GM19372 (cell line): Measurements from ENCODE around the gene EHMT1.

Experiments used
- ATAC-seq: cut with Tn5 transposase; IDR thresholded peaks from one replicate; pipeline ENCODE4 v1.9.1; 2021; ENCODE audit warnings: mild to moderate bottlenecking, low read depth, moderate library complexity; ENCODE audit not compliant: unreplicated experiment

Gene EHMT1

DNA sequence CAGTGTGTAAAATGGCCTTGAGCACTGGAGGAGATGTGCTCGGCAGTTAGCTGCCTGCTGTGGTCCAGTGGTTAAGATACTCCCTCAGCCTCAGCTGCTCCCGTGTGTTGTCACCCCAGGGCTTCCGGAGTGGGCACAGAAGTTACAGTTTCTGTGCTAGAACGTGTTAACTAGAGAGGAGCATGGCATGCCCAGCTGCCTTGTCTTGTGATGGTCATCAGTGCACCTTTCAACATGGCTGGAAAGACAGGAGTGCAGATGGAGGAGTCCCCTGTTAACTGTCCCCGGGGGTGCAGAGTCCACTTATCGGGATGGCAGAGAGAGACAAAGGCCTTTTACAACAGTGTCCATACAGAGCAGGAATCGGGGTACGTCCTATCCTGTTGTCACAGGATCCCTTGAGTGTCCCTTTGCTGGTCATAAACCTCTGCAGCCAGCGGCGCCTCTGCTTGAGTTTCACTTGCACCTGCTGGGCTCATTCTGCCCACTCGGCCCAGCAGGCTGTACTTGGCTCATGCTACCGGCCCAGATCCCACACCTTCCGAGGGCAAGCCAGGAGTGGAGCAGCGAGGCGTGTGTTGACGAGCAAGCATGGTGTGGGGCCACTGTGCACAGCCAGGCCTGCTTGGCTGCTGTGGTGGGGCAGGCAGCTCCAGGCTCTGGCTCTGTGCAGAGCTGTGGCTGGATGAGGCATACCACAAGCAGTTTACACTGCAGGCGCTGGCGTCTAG, 112.6 kb downstream of the EHMT1 start:
- no peak for ATAC-seq

DNA sequence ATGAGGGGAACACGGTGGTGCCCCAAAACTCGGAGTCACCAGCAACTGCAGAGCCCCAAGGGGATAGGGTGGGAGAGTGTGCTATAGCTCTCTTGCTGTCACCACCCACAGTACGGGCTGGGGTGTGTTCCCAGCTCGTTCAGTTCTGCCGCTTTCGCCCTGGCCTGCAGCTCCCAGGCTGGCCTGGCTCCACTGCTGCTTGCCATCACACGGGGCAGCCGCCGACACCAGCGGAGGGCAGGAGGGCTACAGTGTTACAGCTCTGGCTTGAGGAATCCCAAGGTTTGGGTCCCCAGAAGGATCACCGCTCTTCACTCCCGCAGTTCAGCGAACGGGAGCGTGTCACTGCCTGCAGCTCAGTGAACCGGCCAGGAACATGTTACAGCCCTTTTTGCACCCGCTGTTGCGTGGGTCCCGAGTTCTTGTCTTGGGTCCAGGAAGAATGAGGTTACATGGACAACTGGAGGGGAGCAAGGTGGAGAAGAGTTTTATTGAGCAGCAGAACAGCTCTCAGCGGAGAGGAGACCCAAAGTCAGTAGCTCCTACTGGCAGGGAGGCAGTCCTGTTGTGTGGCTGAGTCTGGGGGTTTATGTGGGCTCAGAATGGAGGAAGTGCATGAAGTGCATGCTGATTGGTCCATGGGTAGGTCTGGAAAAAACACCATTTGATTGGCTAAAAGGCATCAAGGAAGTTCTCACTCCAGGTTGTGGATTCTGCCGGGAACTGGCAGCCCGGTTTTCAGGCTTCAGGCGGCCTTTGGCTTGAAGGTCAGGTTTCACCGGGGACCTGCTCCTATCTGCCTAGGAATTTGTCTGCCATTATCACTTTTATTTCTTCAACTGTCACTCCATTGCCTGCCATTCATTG, 113.4 kb downstream of the EHMT1 start:
- no peak for ATAC-seq

DNA sequence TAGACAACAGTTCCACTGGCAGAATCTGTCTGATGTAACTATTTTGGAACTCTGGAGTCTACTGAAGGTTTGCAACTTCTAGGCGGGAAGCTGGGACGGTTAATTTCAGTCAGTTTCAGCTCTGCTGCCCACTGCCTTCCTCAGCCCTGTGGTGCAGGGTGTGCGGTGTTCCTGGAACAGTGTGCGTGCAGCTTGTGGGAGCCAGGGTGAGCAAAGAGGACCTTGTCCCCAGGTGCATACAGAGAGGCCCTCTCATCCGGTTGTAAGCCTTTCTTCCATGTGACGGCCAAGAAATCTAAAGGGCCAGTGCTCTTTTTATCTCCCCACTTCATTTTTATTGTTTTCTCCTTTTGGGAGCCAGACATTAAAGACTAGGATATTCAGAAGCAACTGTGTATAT, 114.6 kb downstream of the EHMT1 start:
- ATAC-seq = no peak

DNA sequence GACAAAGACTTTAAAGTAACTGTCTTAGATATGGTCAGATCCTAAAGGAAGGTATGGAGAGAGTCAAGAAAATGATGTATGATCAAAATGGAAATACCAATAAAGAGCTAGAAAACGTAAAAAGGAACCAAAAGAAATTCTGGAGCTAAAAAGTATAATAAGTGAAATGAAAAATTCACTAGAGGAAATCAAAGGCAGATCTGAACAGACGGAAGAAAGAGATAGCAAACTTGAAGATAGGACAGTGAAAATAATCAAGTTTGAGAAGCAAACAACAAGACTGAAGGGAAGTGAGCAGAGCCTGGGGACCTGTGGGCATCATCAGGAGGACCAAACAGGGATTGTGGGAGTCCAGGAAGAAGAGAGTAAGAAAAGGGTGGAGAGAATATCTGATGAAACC, 115.4 kb downstream of the EHMT1 start:
- ATAC-seq = no peak

DNA sequence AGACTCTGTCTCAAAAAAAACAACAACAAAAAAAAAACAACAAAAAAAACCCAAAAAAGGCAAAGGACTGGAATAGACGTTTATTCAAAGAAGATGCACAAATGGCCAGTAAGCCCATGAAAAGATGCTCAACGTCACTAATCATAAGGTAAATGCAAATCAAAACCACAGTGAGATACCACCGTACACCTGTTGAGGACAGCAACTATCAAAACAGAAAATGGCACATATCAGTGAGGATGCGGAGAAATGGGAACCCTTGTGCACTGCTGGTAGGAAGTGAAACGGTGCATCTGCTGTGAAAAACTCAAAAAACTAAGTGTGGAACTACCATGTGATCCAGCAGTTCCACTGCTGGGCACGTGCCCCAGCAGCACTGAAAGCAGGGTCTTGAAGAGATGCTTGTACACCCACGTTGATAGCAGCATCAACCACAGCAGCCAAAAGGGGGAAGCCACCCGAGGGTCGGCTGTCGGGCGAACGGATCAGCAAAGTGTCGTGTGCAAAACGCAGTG, 119.4 kb downstream of the EHMT1 start:
- peak; percentile 91 for ATAC-seq

DNA sequence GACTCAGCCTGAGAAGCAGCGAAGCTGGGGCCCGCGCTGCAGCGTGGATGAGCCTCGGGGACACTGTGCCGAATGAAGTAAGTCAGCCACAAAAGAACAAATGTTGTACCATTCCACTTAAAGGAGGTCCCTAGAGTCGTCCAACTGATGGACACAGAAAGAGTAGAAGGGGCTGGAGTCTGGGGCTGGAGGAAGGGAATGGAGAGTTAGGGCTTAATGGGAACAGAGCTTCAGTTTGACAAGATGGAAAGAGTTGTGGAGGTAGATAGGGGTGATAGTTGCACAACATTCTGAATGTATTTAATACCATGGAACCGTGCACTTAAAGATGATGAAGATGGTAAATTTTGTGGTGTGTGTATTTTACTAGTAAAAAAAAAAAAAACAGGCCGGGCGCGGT, 119.9 kb downstream of the EHMT1 start:
- ATAC-seq = no peak

DNA sequence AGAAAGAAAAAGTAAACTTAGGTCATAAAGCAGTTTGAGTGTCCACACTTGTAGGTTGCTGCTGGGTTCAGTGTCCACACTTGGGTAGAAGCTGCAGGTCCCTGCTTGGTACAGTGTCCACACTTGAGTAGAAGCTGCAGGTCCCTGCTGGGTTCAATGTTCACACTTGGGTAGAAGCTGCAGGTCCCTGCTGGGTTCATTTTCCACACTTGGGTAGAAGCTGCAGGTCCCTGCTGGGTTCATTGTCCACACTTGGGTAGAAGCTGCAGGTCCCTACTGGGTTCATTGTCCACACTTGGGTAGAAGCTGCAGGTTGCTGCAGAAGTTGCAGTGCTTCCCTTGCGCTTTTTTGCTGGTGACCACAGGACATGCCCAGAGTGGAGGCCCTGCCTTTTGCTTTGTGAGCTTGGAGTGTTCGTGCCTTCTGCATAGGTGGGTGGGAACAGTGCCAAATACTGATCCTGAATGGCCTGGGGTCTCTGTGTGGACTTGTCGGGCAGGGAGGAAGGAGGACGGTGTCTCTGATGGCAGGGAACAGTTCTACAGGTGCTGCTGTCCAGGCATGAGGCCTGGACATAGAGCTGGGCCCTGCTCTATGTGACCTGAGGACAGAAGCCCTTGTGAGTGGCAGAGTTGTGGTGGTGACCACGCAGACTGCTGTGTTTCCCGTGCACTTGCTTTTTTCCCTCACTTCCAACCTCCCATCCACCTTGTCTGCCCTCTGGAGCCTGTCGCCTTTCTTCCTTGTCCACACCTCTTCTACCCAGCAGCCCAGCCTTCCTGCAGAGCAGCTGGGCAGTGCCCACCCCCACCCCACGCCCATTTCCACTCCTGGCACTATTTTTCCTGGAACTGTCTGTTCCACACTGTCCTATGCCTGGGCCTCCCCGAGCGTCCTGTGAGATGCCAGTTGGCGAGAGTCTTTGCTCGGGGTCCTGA, 120.8 kb downstream of the EHMT1 start:
- ATAC-seq = no peak

DNA sequence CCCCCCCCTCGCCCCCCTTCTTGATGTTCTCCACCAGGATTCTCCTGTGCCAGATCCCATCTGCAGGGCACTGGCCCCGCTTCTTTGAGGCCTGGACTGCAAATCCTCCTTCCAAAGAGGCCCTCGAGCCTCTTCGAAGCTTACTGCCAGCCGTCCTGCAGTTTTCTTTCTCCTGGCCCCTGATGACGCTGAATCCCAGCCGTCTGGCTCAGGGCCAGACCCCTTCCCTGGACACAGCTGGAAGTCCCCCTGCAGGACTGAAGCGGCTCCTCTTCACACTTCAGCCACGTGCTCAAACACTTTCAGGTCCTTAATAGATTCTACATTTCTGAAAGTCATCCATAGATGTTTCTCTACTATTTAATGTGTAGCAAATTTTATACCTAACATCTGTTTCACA, 121.5 kb downstream of the EHMT1 start:
- no peak for ATAC-seq

DNA sequence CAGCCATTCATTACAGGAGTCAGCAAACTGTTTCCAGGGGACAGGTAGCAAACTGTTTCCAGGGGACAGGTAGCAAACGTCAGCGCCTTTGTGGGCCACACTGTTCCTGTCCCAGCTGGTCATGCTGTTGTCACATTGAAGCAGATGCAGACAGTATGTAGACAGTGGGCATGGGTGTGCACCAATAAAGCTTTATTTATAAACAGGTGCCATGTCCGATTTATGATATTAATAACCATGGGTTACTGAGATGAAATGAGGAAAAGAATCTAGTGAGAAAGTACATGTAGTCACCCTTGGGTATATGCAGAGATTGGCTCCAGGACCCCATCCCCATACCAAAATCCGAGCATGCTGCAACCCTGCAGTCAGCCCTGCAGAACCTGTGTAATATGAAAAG, 122.5 kb downstream of the EHMT1 start:
- ATAC-seq = no peak

DNA sequence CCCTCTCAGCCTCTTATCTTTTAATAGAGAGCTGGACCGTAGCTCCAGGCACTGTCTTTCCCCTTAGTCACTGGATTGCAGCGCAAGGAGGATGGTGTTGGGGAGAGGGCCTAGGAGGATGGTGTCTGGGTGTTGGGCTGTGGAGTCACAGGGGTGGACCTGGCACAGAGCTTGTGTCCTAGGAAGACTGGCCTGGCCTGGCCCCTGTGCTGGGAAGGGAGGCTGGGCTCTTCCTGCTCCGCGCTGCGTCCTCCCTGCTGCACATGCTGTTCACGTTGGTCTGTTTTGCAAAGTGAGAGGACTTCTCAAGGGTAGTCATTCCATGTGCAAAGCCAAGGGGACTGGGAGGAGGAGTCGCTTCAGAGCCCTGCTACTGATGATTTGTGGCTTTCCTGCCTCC, 123.9 kb downstream of the EHMT1 start:
- ATAC-seq = no peak

DNA sequence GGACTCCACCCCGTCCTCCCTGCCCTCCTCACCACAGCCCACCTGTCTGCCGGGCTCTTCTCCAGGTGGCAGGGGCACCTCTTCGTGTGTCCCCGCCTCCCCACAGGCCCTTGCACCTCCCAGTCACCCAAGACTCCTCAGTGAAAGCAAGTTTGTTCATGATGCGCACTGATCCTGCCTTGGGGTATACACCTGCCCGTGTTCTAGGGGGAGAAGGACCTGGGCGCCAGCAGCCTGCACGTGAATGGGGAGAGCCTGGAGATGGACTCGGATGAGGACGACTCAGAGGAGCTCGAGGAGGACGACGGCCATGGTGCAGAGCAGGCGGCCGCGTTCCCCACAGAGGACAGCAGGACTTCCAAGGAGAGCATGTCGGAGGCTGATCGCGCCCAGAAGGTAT, 124.9 kb downstream of the EHMT1 start:
- no peak for ATAC-seq

DNA sequence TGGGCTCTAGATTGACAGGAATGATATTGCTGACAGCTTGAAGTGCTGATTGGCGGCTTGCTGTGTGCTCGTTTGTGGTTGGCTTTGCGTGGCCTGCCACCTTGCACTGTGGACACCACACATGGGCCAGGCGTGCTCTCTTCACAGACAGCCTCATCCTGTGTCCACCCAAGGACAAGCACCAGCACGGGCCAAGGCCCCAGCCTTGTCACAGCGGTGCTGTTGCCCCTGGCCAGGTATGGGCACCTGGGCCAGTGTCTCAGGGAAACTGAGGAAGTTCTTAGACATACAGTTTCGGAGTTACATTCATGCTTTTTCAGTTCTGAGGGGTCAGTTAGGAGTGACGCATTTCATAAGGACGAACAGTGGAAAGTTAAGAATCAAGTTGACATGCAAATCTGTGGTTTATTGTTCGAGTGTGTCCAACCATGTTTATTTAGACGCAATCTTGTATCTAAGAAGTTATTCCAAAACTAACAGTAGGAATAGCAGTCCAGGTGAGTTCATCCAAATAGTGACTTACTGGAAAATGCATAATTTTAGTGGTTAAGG, 125.9 kb downstream of the EHMT1 start:
- no peak for ATAC-seq

DNA sequence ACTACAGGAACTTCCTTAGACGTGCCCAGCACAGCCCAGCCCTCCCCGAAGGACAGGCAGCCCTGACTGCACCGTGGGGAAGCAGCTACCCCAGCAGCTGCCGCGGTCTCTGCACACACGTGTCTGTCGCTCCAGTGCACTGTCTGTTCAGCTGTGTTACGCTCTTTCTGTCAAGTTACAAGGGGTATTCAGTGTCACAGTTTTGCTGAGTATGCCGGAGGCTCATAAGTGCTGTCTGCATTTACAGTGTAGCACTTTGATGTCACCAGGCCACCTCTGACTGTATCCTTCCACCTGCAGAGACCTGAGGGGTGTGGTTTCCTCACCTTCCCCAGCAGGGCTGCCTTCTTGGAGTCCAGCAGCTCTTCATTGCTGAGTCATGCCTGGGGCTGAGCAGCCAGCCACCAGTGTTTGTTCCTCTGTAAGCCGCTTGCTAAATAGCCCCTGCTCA, 126.8 kb downstream of the EHMT1 start:
- ATAC-seq = peak; percentile 50

DNA sequence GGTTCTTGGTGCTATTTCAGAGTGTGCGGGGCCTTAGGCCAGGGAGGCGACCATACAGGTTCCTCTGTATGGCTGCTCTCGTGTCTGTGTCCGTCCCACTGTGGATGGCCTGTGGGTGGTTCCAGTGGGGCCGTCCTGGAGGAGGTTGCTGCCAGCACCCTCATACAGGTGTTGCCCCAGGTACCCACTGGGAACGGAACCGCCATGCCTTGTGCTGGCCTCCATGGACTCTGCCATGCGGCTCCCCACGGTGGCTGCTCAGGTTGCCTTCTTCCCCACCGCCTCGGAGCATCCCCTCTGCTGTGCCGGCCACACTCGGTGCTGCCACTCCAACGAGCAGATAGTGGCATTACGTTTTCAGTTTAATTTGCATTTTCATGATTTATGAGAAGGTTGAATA, 129.5 kb downstream of the EHMT1 start:
- no peak for ATAC-seq

DNA sequence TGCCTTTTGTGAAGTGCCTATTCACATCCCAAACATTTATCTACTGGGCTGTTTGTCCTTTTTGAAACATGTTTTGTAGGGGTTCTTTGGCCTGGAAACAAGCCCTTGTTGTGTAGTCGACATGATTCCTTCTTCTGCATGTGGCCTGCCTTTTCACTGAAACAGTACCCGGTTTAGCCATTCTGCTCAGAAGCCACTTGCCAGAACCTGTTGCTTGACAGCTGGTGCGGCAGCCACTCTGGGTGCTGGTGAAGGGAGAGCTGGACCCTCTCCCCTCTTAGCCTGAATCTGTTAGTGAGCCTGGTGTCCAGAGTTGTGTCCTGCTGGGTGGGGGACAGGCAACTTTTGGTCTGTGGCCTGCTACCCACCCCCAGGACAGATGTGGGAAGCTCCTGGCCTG, 129.9 kb downstream of the EHMT1 start:
- ATAC-seq = no peak

DNA sequence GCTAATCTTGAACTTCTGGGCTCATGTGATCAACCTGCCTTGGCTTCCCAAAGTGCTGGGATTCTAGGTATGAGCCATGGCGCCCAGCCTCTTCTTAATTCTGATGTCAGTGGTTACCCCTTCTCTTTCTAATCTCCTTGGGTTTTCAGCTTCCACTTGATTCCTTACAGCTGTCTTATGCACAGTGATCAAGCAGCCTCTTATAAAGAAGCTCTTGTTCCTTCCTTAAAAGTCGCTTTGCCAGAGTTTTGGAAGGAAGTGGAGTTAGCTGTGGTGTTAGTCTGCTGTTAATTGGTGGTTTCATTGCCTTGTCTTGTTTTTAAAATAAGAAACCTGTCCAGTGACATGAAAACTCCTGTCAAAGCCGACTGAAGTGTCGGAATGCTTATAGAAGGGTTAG, 130.7 kb downstream of the EHMT1 start:
- no peak for ATAC-seq

DNA sequence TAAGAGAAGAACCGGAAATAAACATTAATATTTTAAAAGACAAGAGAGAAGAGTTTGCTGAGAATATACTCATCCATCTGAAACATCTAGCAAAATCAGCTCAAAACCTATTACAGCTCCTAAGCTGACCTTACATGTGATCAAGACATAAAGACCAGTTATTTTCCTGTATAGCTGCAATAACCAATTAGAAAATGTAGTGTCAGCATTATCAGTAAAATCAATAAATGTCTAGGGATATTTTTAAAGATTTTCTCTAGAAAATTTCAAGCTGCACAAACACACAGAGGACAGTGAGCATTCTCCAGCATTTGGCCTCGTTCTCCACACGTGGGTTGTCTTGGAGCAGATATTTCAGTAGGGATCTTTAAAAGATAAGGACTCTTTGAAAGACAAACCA, 131.2 kb downstream of the EHMT1 start:
- no peak for ATAC-seq

DNA sequence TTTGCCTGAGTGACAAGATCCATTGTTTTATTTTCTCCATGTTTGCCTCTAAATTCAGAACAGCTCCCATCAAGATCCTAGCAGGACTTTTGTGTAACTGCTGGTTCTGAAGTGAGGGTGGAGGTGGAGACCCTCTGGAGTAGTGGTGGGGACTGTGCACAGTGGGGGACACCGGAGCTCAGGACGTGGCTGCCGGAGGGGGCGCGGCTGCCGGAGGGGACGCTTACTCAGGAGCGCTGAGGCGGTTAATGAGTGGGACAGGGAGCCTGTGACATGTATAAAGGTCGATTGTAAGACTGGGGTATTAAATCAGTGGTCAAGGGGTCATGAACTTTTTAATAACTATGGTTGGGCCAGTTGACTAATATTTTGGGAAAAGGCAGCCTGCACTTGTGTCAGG, 131.8 kb downstream of the EHMT1 start:
- ATAC-seq = no peak

DNA sequence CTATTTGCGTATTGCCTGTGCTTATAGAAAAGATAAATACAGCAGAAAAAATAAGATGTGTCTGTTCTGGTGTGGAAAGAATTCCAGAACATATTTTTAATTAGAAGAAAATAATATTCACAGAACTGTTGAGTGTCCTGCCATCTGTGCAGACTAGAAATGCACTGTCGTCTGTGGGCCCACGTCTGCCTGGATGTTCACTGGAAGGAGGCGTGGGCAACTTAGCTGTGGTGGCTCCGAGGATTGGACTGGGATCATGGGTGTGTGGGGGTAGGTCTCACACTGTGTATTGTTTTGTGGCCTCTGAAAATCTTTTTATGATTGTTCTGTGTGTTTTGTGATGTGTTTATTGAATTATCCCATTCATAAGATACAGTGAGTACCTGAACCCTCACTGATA, 132.8 kb downstream of the EHMT1 start:
- no peak for ATAC-seq

DNA sequence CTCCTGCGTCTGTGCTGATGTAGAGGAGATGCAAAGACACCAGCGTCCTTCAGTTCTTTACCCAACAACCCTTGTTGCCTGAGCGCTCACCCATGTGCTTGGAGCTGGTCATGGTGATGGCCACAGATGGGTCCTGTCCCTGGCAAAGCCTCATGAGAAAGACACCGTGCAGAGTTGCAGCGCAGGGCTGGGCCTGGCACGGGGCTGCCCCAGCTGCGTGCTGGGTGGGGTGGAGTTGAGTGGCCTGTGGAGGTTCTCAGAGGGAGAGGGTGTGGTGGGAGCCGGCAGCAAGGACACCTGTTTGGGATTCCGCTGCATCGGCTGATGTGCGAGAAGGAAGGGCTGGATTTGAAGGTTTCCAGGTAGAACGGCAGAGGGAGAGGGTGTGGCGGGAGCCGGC, 133.6 kb downstream of the EHMT1 start:
- no peak for ATAC-seq
